ENCODE measurements around the gene HMMR. TPM values are rescaled to one million over a fixed set of nuclear protein-coding genes. Genes with fewer than 3 reads are reported as not detected.

Gene HMMR
- total RNA-seq, 1 donor from 2014 or later: 5.5 TPM

GRCh38 chr5:163439092-163439425, 21.4 kb upstream of the HMMR start:
- peak overlapping the region; percentile 96 for H3K27ac Mint-ChIP-seq (ENCODE audit: unreplicated experiment)
- peaks cover 42% of the 10 kb centered on the region for H3K4me1 Mint-ChIP-seq (ENCODE audit: unreplicated experiment)
- no peak for DNase-seq (ENCODE audit: extremely low spot score, unreplicated experiment)
- H3K9me3 Mint-ChIP-seq (ENCODE audit: unreplicated experiment): no peaks in the 10 kb centered on the region
- H3K36me3 Mint-ChIP-seq (ENCODE audit: unreplicated experiment): peaks cover 37% of the 10 kb centered on the region
- TF ChIP-seq CTCF (IDR thresholded peaks at IDR 0.05): no peak
- H3K27me3 Mint-ChIP-seq (ENCODE audit: unreplicated experiment): peaks cover 6% of the 10 kb centered on the region
- H3K4me3 Mint-ChIP-seq (ENCODE audit: unreplicated experiment): peak overlapping the region; percentile 93

- Mint-ChIP-seq H3K4me1 (ENCODE audit: unreplicated experiment) (peaks cover 42% of the 10 kb centered on the region), H3K4me3 (ENCODE audit: unreplicated experiment) (no peak overlapping the region), H3K9me3 (ENCODE audit: unreplicated experiment) (no peaks in the 10 kb centered on the region), H3K27ac (ENCODE audit: unreplicated experiment) (peak overlapping the region; percentile 11), H3K27me3 (ENCODE audit: unreplicated experiment) (no peaks in the 10 kb centered on the region), H3K36me3 (ENCODE audit: unreplicated experiment) (peaks cover 49% of the 10 kb centered on the region)
- DNase-seq (ENCODE audit: extremely low spot score, unreplicated experiment): no peak
- no peak for TF ChIP-seq CTCF (IDR thresholded peaks at IDR 0.05)
These were observed 19.5 kb upstream of the HMMR start for GRCh38 chr5:163440954-163441353.

GRCh38 chr5:163444526-163444925, 15.9 kb upstream of the HMMR start:
- Mint-ChIP-seq H3K4me3 (ENCODE audit: unreplicated experiment) (no peak overlapping the region), H3K27me3 (ENCODE audit: unreplicated experiment) (no peaks in the 10 kb centered on the region), H3K36me3 (ENCODE audit: unreplicated experiment) (peaks cover 74% of the 10 kb centered on the region), H3K4me1 (ENCODE audit: unreplicated experiment) (peaks cover 18% of the 10 kb centered on the region), H3K27ac (ENCODE audit: unreplicated experiment) (no peak overlapping the region), H3K9me3 (ENCODE audit: unreplicated experiment) (no peaks in the 10 kb centered on the region)
- no peak for DNase-seq (ENCODE audit: extremely low spot score, unreplicated experiment)
- TF ChIP-seq CTCF (IDR thresholded peaks at IDR 0.05): no peak

GRCh38 chr5:163445345-163445744, 15.1 kb upstream of the HMMR start:
- no peak for TF ChIP-seq CTCF (IDR thresholded peaks at IDR 0.05)
- DNase-seq (ENCODE audit: extremely low spot score, unreplicated experiment): no peak
- H3K27ac Mint-ChIP-seq (ENCODE audit: unreplicated experiment): no peak overlapping the region
- peaks cover 73% of the 10 kb centered on the region for H3K36me3 Mint-ChIP-seq (ENCODE audit: unreplicated experiment)
- H3K4me3 Mint-ChIP-seq (ENCODE audit: unreplicated experiment): no peak overlapping the region
- H3K27me3 Mint-ChIP-seq (ENCODE audit: unreplicated experiment): no peaks in the 10 kb centered on the region
- H3K9me3 Mint-ChIP-seq (ENCODE audit: unreplicated experiment): no peaks in the 10 kb centered on the region
- peaks cover 10% of the 10 kb centered on the region for H3K4me1 Mint-ChIP-seq (ENCODE audit: unreplicated experiment)

- DNase-seq (ENCODE audit: extremely low spot score, unreplicated experiment): no peak
- no peak overlapping the region for H3K27ac Mint-ChIP-seq (ENCODE audit: unreplicated experiment)
- TF ChIP-seq CTCF (IDR thresholded peaks at IDR 0.05): no peak
- peaks cover 67% of the 10 kb centered on the region for H3K36me3 Mint-ChIP-seq (ENCODE audit: unreplicated experiment)
- no peaks in the 10 kb centered on the region for H3K4me1 Mint-ChIP-seq (ENCODE audit: unreplicated experiment)
- H3K9me3 Mint-ChIP-seq (ENCODE audit: unreplicated experiment): no peaks in the 10 kb centered on the region
- H3K27me3 Mint-ChIP-seq (ENCODE audit: unreplicated experiment): no peaks in the 10 kb centered on the region
- H3K4me3 Mint-ChIP-seq (ENCODE audit: unreplicated experiment): no peak overlapping the region
These were observed 13.2 kb upstream of the HMMR start for GRCh38 chr5:163447191-163447590.
